ENCODE data around the gene NFE2L1.

The NFE2L1 gene

DNA sequence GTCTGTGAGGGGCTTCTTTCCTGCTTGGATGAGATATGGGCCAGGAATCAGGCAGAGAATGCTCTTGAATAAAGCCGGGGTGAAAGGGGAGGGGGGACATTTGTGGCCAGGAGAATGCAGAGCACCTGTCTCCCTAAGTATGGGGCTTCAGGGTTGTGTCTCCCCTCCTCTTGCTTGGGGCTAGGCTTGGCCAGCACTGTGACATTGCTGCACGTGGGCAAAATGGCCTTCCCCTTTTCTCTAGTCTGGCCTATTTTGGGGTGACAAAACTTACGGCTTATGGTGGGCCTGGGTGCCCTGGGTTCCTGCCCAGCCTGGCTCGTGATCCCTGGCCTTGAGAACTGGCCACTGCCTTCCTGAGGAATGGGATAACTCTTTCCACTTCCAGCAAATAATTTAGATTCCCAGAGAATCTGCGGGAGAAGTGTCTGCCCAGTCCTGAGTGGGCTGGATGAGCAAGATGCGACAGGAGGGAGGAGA is 5.6 kb downstream of the NFE2L1 start:
- H3K27me3 ChIP-seq (replicated peaks), result no peaks in the 10 kb centered on the region
- H3K36me3 ChIP-seq (replicated peaks), result peaks cover 44% of the 10 kb centered on the region
- peak overlapping the region; percentile 90 for H3K27ac ChIP-seq

GRCh38 chr17:48054238-48055185 is 6.4 kb downstream of the NFE2L1 start:
- Histone ChIP-seq H3K27ac (no peak overlapping the region), H3K27me3 (replicated peaks) (no peaks in the 10 kb centered on the region), H3K4me3 (ENCODE audit: low read depth, low read length) (peak overlapping the region; percentile 22), H3K36me3 (replicated peaks) (peaks cover 51% of the 10 kb centered on the region)
- in situ Hi-C loops (cut with HindIII; ENCODE audit: low pct_ligation_motif_present, low sequenced_read_pairs), result no loop called here
- no peak for DNase-seq
- TF ChIP-seq CTCF (IDR thresholded peaks at IDR 0.05; ENCODE audit: low read depth, low read length, missing control alignments), result no peak

More for the DNA sequence above, 5.6 kb downstream of the NFE2L1 start:
- no peak overlapping the region for H3K4me3 ChIP-seq (ENCODE audit: low read depth, low read length)
- TF ChIP-seq CTCF (IDR thresholded peaks at IDR 0.05; ENCODE audit: low read depth, low read length, missing control alignments), result no peak
- in situ Hi-C loops (cut with HindIII; ENCODE audit: low pct_ligation_motif_present, low sequenced_read_pairs), result no loop called here
- no peak for DNase-seq

DNA sequence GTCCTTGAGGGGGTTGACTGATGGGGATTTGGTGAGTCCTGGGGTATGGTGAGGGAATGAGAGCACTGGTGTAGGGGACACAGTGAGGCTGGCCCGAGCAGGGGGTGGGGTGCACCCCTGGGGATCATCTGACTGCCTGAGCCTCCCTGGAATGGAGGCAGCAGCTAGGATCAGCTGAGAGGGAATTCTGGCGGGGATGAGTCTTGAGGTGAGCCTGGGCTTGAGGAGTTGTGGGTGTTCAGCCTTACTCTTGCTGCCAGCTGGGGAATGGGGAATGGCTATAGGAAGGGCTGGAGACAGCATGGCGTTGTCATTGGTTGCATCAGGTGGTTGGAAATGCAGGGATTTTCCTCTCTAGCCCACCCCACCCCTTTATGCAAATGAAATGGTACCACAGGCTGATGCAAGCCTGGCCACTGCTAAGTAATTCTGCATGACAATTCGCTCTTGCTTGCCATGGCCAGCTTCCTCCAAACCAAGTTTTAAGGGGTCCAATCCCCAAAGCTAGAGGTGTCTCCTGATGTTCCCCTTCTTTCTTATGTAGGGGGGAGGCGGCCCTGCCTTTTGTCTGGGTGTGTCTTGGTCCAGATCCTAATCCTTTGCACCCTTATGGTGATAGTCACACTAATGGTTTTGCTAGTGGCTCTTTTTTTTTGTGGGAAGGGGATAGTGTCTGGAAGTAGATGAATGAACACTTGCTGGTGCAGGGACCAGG is 7.5 kb downstream of the NFE2L1 start:
- no peak overlapping the region for H3K27ac ChIP-seq
- no peak overlapping the region for H3K4me3 ChIP-seq (ENCODE audit: low read depth, low read length)
- DNase-seq, result no peak
- H3K36me3 ChIP-seq (replicated peaks), result peaks cover 60% of the 10 kb centered on the region
- TF ChIP-seq CTCF (IDR thresholded peaks at IDR 0.05; ENCODE audit: low read depth, low read length, missing control alignments), result no peak
- in situ Hi-C loops (cut with HindIII; ENCODE audit: low pct_ligation_motif_present, low sequenced_read_pairs), result no loop called here
- H3K27me3 ChIP-seq (replicated peaks), result no peaks in the 10 kb centered on the region

DNA sequence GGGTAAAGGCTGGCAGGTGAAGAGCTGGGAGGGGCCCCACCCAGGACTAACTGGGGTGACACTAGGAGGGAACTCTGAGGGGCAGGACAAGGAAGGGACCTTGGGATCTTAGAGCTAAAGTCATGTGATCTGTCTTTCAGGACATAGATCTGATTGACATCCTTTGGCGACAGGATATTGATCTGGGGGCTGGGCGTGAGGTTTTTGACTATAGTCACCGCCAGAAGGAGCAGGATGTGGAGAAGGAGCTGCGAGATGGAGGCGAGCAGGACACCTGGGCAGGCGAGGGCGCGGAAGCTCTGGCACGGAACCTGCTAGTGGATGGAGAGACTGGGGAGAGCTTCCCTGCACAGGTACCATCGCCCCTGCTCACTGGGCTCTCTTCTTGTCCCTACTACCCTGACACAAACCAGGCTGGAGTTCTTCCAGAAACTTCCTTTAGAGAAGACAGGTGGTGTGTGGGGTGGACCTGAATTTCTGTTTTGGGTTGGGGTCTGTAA is 8.1 kb downstream of the NFE2L1 start:
- no peaks in the 10 kb centered on the region for H3K27me3 ChIP-seq (replicated peaks)
- peaks cover 60% of the 10 kb centered on the region for H3K36me3 ChIP-seq (replicated peaks)
- no peak overlapping the region for H3K27ac ChIP-seq
- no peak for DNase-seq
- in situ Hi-C loops (cut with HindIII; ENCODE audit: low pct_ligation_motif_present, low sequenced_read_pairs), result no loop called here
- TF ChIP-seq CTCF (IDR thresholded peaks at IDR 0.05; ENCODE audit: low read depth, low read length, missing control alignments), result no peak
- no peak overlapping the region for H3K4me3 ChIP-seq (ENCODE audit: low read depth, low read length)

GRCh38 chr17:48056879-48057278 is 8.7 kb downstream of the NFE2L1 start:
- H3K27ac ChIP-seq, result no peak overlapping the region
- in situ Hi-C loops (cut with HindIII; ENCODE audit: low pct_ligation_motif_present, low sequenced_read_pairs), result no loop called here
- TF ChIP-seq CTCF (IDR thresholded peaks at IDR 0.05; ENCODE audit: low read depth, low read length, missing control alignments), result no peak
- no peak for DNase-seq
- peaks cover 62% of the 10 kb centered on the region for H3K36me3 ChIP-seq (replicated peaks)
- no peak overlapping the region for H3K4me3 ChIP-seq (ENCODE audit: low read depth, low read length)
- H3K27me3 ChIP-seq (replicated peaks), result no peaks in the 10 kb centered on the region
